Calu3 (cell line): ENCODE results near the gene BBX. TPM values are rescaled to one million over a fixed set of nuclear protein-coding genes. Genes with fewer than 3 reads are reported as not detected.

Experiments used
- BruUV-seq: library from RNA; stranded (reverse); fragments of 400-500 nt; replicated peaks from 2 replicates; lab custom pipeline; 2021; lab: Mats Ljungman, UMichigan
- CTCF ChIA-PET: fragments of 300-600 bp; sonication (Branson Sonifier 250); formaldehyde crosslinking; loops from one replicate; lab custom pipeline; 2022; ENCODE audit warnings: antibody characterized with exemption; lab: Charles Lee
- DNase-seq: peaks from one replicate; pipeline ENCODE4 v3.0.0; 2022
- H3K27ac Mint-ChIP-seq: one replicate; pipeline ENCODE4 v1.8.0; 2022; ENCODE audit warnings: mixed read lengths; ENCODE audit not compliant: unreplicated experiment
- H3K27me3 Mint-ChIP-seq: one replicate; pipeline ENCODE4 v1.8.0; 2022; ENCODE audit warnings: mixed read lengths; ENCODE audit not compliant: unreplicated experiment
- H3K36me3 Mint-ChIP-seq: one replicate; pipeline ENCODE4 v1.8.0; 2022; ENCODE audit warnings: mild to moderate bottlenecking, moderate library complexity, mixed read lengths; ENCODE audit not compliant: insufficient read depth, unreplicated experiment
- H3K4me1 Mint-ChIP-seq: one replicate; pipeline ENCODE4 v1.8.0; 2022; ENCODE audit warnings: mild to moderate bottlenecking, low read depth, mixed read lengths; ENCODE audit not compliant: unreplicated experiment
- H3K4me3 Mint-ChIP-seq: one replicate; pipeline ENCODE4 v1.8.0; 2022; ENCODE audit warnings: mild to moderate bottlenecking, low read depth, moderate library complexity, mixed read lengths; ENCODE audit not compliant: unreplicated experiment
- H3K9me3 Mint-ChIP-seq: one replicate; pipeline ENCODE4 v1.8.0; 2022; ENCODE audit warnings: low read depth, mixed read lengths; ENCODE audit not compliant: unreplicated experiment
- intact Hi-C: fragments of 100-400 bp; cut with micrococcal nuclease; formaldehyde crosslinking; loops from one replicate; pipeline ENCODE4 v1.10.0; 2022; ENCODE audit not compliant: unreplicated experiment
- total RNA-seq: library from RNA; stranded (reverse); gene quantifications from 2 replicates; pipeline ENCODE4 v1.2.3, GENCODE V29; 2022
- TF ChIP-seq, protein P1 (sequence below): fragments of 200-600 bp; IDR thresholded peaks from one replicate; pipeline ENCODE4 v1.8.0; 2022; ENCODE audit warnings: antibody characterized with exemption; ENCODE audit not compliant: unreplicated experiment

Gene BBX
- total RNA-seq, 1 experiment from 2014 or later, result 66.9 TPM

DNA sequence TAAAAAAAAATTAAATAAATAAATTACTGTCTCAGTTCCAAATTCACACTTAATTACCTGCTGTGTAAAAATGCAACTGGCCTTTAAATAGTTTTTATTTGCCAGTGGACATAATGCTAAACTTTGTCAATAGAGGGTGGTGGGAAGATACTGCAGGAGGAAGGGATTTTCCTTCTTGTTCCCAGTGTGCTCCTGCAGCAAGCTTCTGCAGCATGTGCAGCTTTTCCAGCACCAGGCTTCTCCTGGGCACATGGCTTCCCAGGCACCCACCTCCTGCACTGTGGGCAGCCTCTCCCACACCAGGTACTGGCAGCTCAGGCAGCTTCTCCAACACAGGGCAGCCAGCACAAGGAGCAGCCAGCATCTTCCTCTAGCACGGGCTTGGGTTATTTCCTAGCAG is 29.6 kb upstream of the BBX start:
- no peaks in the 10 kb centered on the region for H3K27me3 Mint-ChIP-seq
- intact Hi-C loops, result no loop called here
- H3K4me1 Mint-ChIP-seq, result no peaks in the 10 kb centered on the region
- CTCF ChIA-PET, result no interaction called here
- no peak for DNase-seq
- no TSS peak for BruUV-seq
- no peaks in the 10 kb centered on the region for H3K9me3 Mint-ChIP-seq
- no peak overlapping the region for H3K27ac Mint-ChIP-seq
- TF ChIP-seq, protein P1, sequence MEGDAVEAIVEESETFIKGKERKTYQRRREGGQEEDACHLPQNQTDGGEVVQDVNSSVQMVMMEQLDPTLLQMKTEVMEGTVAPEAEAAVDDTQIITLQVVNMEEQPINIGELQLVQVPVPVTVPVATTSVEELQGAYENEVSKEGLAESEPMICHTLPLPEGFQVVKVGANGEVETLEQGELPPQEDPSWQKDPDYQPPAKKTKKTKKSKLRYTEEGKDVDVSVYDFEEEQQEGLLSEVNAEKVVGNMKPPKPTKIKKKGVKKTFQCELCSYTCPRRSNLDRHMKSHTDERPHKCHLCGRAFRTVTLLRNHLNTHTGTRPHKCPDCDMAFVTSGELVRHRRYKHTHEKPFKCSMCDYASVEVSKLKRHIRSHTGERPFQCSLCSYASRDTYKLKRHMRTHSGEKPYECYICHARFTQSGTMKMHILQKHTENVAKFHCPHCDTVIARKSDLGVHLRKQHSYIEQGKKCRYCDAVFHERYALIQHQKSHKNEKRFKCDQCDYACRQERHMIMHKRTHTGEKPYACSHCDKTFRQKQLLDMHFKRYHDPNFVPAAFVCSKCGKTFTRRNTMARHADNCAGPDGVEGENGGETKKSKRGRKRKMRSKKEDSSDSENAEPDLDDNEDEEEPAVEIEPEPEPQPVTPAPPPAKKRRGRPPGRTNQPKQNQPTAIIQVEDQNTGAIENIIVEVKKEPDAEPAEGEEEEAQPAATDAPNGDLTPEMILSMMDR, result no peak
- no peaks in the 10 kb centered on the region for H3K36me3 Mint-ChIP-seq
- no peak overlapping the region for H3K4me3 Mint-ChIP-seq

DNA sequence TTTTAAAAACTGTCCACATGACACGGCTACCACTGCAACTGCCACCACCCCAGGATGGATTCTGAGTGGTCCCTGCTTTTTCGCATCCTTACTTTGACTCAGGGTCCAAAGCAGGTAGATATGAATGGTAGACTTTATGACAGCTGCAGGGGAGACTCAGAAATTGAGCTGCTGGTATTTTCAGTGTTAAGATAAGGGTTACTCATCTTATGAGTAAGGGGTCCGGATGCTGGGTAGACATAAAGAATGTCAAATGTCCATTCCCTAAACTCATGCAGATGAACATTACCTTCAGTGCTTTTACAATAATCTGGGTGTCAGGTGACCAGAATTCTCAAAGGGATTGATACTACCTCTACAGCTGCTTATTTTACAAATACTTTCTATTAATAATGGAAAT is 25.9 kb upstream of the BBX start:
- no peak overlapping the region for H3K4me3 Mint-ChIP-seq
- intact Hi-C loops, result no loop called here
- no TSS peak for BruUV-seq

GRCh38 chr3:107498646-107499045 is 24.1 kb upstream of the BBX start:
- Mint-ChIP-seq H3K27ac (no peak overlapping the region), H3K36me3 (no peaks in the 10 kb centered on the region), H3K4me1 (no peaks in the 10 kb centered on the region), H3K9me3 (peaks cover 2% of the 10 kb centered on the region), H3K4me3 (no peak overlapping the region), H3K27me3 (no peaks in the 10 kb centered on the region)
- CTCF ChIA-PET, result no interaction called here
- DNase-seq, result no peak
- TF ChIP-seq, protein P1, result no peak
- BruUV-seq, result no TSS peak
- intact Hi-C loops, result no loop called here

More for the DNA sequence above, 25.9 kb upstream of the BBX start:
- Mint-ChIP-seq H3K4me1 (no peaks in the 10 kb centered on the region), H3K27ac (no peak overlapping the region), H3K27me3 (no peaks in the 10 kb centered on the region), H3K9me3 (peaks cover 2% of the 10 kb centered on the region), H3K36me3 (no peaks in the 10 kb centered on the region)
- CTCF ChIA-PET, result no interaction called here
- TF ChIP-seq, protein P1, result no peak
- DNase-seq, result no peak

DNA sequence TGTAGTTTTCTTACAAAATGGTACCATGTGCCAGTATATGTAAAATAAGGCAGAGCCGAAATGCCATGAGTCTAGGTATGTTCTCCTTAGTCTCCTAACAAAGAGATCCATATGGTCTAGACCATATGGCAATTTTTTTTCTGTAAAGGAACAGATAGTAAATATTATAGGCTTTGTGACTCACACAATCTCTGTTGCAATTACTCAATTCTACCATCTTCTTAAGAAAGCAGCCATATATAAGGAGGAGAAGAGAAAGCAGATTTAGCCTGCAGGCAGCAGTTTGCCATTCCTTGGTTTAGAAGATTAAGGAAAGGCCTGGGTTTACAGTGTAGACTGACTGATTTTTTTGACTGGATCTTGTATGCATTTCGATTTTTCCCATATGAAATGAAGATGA is 16.3 kb upstream of the BBX start:
- TF ChIP-seq, protein P1, result no peak
- DNase-seq, result no peak
- H3K9me3 Mint-ChIP-seq, result no peaks in the 10 kb centered on the region
- no TSS peak for BruUV-seq
- no peak overlapping the region for H3K4me3 Mint-ChIP-seq
- H3K4me1 Mint-ChIP-seq, result no peaks in the 10 kb centered on the region
- no peak overlapping the region for H3K27ac Mint-ChIP-seq
- H3K36me3 Mint-ChIP-seq, result no peaks in the 10 kb centered on the region
- CTCF ChIA-PET, result no interaction called here
- peaks cover 3% of the 10 kb centered on the region for H3K27me3 Mint-ChIP-seq
- intact Hi-C loops, result no loop called here

DNA sequence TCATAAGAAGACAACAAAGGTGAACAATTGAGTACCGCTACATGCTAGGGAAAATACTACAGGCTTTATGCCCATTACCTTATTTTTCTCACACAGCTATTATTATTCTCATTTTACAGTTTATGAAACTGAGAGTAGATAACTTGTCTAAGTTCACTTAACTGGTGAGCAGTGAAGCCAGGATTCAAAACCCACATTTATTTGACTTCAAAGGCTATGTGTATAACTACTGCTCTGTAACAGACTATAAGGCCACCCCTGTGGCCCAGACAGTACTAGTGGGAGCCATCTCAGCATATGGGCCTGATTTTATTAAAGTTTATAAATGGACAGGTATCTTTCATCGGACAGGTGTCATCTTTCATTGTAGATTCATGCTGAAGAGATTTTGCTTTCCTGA is 14.4 kb upstream of the BBX start:
- TF ChIP-seq, protein P1, result no peak
- no peak overlapping the region for H3K4me3 Mint-ChIP-seq
- no peaks in the 10 kb centered on the region for H3K36me3 Mint-ChIP-seq
- CTCF ChIA-PET, result no interaction called here
- intact Hi-C loops, result no loop called here
- peaks cover 13% of the 10 kb centered on the region for H3K27me3 Mint-ChIP-seq
- H3K27ac Mint-ChIP-seq, result no peak overlapping the region
- H3K9me3 Mint-ChIP-seq, result no peaks in the 10 kb centered on the region
- DNase-seq, result no peak
- no peaks in the 10 kb centered on the region for H3K4me1 Mint-ChIP-seq
- BruUV-seq, result no TSS peak
